T-helper 2 cell treated with Interferon-gamma antibody and Interleukin-4, amounts not matched to agents 5 μg/mL and 100 μg/mL, for 36 hours (primary cell): ENCODE results near the gene SH2D4B.
"Not testable (repeated sequence)": the region's sequence is repeated elsewhere in the genome, so short reads cannot be mapped to it uniquely, and the experiment has no call there.

ENCODE experiments used
- DNase-seq: peaks from one replicate; pipeline ENCODE4 v3.0.0; 2021; ENCODE audit warnings: low spot score
- H3K27ac Mint-ChIP-seq: one replicate; pipeline ENCODE4 v1.8.0; 2021; ENCODE audit warnings: mild to moderate bottlenecking, mixed read lengths
- H3K27me3 Mint-ChIP-seq: one replicate; pipeline ENCODE4 v1.8.0; 2021; ENCODE audit warnings: low read depth, mixed read lengths
- H3K36me3 Mint-ChIP-seq: one replicate; pipeline ENCODE4 v1.8.0; 2021; ENCODE audit warnings: low read depth, mixed read lengths
- H3K4me1 Mint-ChIP-seq: one replicate; pipeline ENCODE4 v1.8.0; 2021; ENCODE audit warnings: low read depth, mixed read lengths
- H3K4me3 Mint-ChIP-seq: one replicate; pipeline ENCODE4 v1.8.0; 2022; ENCODE audit warnings: mild to moderate bottlenecking, moderate library complexity, mixed read lengths
- H3K9me3 Mint-ChIP-seq: one replicate; pipeline ENCODE4 v1.8.0; 2021; ENCODE audit warnings: mixed read lengths

The SH2D4B gene

GRCh38 chr10:80526218-80526617 is 11.5 kb upstream of the SH2D4B start:
- Mint-ChIP-seq H3K27me3 (no peaks in the 10 kb centered on the region), H3K27ac (no peak overlapping the region), H3K4me3 (peak overlapping the region; percentile 13), H3K36me3 (peaks cover 21% of the 10 kb centered on the region), H3K9me3 (no peaks in the 10 kb centered on the region), H3K4me1 (peaks cover 52% of the 10 kb centered on the region)
- no peak for DNase-seq

- DNase-seq: no peak
- H3K27me3 Mint-ChIP-seq: no peaks in the 10 kb centered on the region
- H3K4me3 Mint-ChIP-seq: peak overlapping the region; percentile 13
- H3K27ac Mint-ChIP-seq: peak overlapping the region; percentile 48
- H3K4me1 Mint-ChIP-seq: peaks cover 55% of the 10 kb centered on the region
- peaks cover 24% of the 10 kb centered on the region for H3K36me3 Mint-ChIP-seq
- H3K9me3 Mint-ChIP-seq: no peaks in the 10 kb centered on the region
Observed at GRCh38 chr10:80526742-80527141, 11.0 kb upstream of the SH2D4B start.

DNA sequence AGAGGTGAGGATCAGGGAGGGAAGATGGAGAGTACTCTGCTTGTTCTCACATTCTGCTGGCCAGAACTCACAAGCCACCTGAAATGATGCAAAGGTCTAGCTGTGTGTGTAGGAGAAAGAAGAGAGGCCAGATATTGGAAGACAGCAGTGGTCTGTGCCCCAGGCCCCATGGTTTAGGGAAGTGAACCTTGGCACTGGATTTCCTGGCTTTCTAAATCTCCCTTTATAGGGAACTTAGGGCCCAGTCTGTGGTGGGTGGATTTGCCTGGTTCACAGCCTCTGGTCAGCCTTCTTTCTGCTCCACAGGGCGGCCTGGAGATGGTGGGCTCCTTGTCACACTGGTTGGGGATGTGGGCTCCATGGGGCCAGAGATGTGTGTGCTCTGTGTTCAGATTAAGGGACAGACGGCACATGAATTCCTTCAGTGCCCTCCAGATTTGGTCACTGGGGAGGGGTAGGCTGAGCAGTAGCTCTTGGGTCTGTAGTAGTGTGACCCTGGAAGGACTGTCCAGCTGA is 9.5 kb upstream of the SH2D4B start:
- Mint-ChIP-seq H3K9me3 (no peaks in the 10 kb centered on the region), H3K4me3 (no peak overlapping the region), H3K36me3 (peaks cover 33% of the 10 kb centered on the region), H3K27ac (peak overlapping the region; percentile 44), H3K4me1 (peaks cover 64% of the 10 kb centered on the region), H3K27me3 (no peaks in the 10 kb centered on the region)
- no peak for DNase-seq

- H3K4me1 Mint-ChIP-seq: peaks cover 64% of the 10 kb centered on the region
- H3K4me3 Mint-ChIP-seq: peak overlapping the region; percentile 50
- no peaks in the 10 kb centered on the region for H3K27me3 Mint-ChIP-seq
Observed at GRCh38 chr10:80528901-80529300, 8.8 kb upstream of the SH2D4B start.

GRCh38 chr10:80529604-80530003 is 8.1 kb upstream of the SH2D4B start:
- Mint-ChIP-seq H3K4me3 (peak overlapping the region; percentile 50), H3K4me1 (peaks cover 59% of the 10 kb centered on the region), H3K9me3 (no peaks in the 10 kb centered on the region), H3K27me3 (no peaks in the 10 kb centered on the region), H3K27ac (peak overlapping the region; percentile 76), H3K36me3 (peaks cover 25% of the 10 kb centered on the region)
- peak; percentile 18 for DNase-seq

More at GRCh38 chr10:80528901-80529300, 8.8 kb upstream of the SH2D4B start:
- DNase-seq: no peak
- Mint-ChIP-seq H3K9me3 (no peaks in the 10 kb centered on the region), H3K36me3 (peaks cover 32% of the 10 kb centered on the region), H3K27ac (peak overlapping the region; percentile 76)

- peaks cover 58% of the 10 kb centered on the region for H3K4me1 Mint-ChIP-seq
- H3K27me3 Mint-ChIP-seq: no peaks in the 10 kb centered on the region
- peak overlapping the region; percentile 76 for H3K27ac Mint-ChIP-seq
- H3K9me3 Mint-ChIP-seq: no peaks in the 10 kb centered on the region
- peaks cover 25% of the 10 kb centered on the region for H3K36me3 Mint-ChIP-seq
- H3K4me3 Mint-ChIP-seq: peak overlapping the region; percentile 50
- peak; percentile 35 for DNase-seq
Observed at GRCh38 chr10:80530251-80530650, 7.5 kb upstream of the SH2D4B start.

DNA sequence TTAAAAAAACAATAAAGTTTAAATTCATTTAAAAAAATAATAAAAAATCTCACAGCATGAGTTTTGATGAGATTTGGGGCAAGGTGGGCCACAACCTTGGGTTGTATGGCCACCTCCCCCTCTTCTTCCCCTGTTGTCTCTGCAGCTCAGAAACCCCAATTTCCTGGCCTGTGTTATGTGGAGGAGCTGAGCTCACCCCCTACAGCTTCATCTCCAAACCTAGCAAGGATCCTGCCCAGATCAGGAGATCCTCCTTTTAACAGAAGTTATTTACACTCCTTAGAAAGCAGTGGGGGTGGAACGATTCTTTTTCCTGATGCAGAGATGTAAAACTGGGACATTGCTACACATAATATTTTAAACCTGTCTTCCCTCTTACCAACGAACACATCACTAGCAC is 6.9 kb upstream of the SH2D4B start:
- no peaks in the 10 kb centered on the region for H3K9me3 Mint-ChIP-seq
- H3K27ac Mint-ChIP-seq: peak overlapping the region; percentile 49
- peak overlapping the region; percentile 69 for H3K4me3 Mint-ChIP-seq
- H3K4me1 Mint-ChIP-seq: peaks cover 59% of the 10 kb centered on the region
- H3K27me3 Mint-ChIP-seq: no peaks in the 10 kb centered on the region
- DNase-seq: no peak
- H3K36me3 Mint-ChIP-seq: peaks cover 28% of the 10 kb centered on the region

GRCh38 chr10:80532571-80532970 is 5.1 kb upstream of the SH2D4B start:
- Mint-ChIP-seq H3K9me3 (no peaks in the 10 kb centered on the region), H3K4me1 (peaks cover 49% of the 10 kb centered on the region), H3K27me3 (no peaks in the 10 kb centered on the region), H3K36me3 (peaks cover 18% of the 10 kb centered on the region), H3K27ac (peak overlapping the region; percentile 45), H3K4me3 (peak overlapping the region; percentile 50)
- DNase-seq: no peak

DNA sequence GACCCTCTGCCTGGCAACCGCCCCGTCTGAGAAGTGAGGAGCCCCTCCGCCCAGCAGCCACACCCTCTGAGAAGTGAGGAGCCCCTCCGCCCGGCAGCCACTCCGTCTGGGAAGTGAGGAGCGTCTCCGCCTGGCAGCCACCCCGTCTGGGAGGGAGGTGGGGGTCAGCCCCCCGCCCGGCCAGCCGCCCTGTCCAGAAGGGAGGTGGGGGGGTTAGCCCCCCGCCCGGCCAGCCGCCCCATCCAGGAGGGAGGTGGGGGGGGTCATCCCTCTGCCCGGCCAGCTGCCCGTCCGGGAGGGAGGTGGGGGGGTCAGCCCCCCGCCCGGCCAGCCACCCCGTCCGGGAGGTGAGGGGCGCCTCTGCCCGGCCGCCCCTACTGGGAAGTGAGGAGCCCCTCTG is 3.6 kb upstream of the SH2D4B start:
- not testable (repeated sequence) for H3K9me3 Mint-ChIP-seq, H3K27ac Mint-ChIP-seq, DNase-seq, H3K4me3 Mint-ChIP-seq, H3K27me3 Mint-ChIP-seq
- Mint-ChIP-seq H3K36me3 (peaks cover 15% of the 10 kb centered on the region), H3K4me1 (peaks cover 41% of the 10 kb centered on the region)

- H3K36me3 Mint-ChIP-seq: peaks cover 15% of the 10 kb centered on the region
Observed at GRCh38 chr10:80534646-80535045, 3.1 kb upstream of the SH2D4B start.

GRCh38 chr10:80535671-80536360 is 1.9 kb upstream of the SH2D4B start:
- Mint-ChIP-seq H3K4me1 (peaks cover 28% of the 10 kb centered on the region), H3K36me3 (peaks cover 15% of the 10 kb centered on the region), H3K9me3 (no peaks in the 10 kb centered on the region), H3K27ac (peak overlapping the region; percentile 96), H3K27me3 (no peaks in the 10 kb centered on the region), H3K4me3 (peak overlapping the region; percentile 91)
- peak; percentile 74 for DNase-seq

More at GRCh38 chr10:80534646-80535045, 3.1 kb upstream of the SH2D4B start:
- not testable (repeated sequence) for H3K9me3 Mint-ChIP-seq, H3K27me3 Mint-ChIP-seq, H3K4me3 Mint-ChIP-seq, DNase-seq, H3K27ac Mint-ChIP-seq
- H3K4me1 Mint-ChIP-seq: peaks cover 35% of the 10 kb centered on the region

GRCh38 chr10:80536361-80536835 is 1.3 kb upstream of the SH2D4B start:
- DNase-seq: no peak
- no peaks in the 10 kb centered on the region for H3K27me3 Mint-ChIP-seq
- no peaks in the 10 kb centered on the region for H3K9me3 Mint-ChIP-seq
- peak overlapping the region; percentile 96 for H3K27ac Mint-ChIP-seq
- peak overlapping the region; percentile 91 for H3K4me3 Mint-ChIP-seq
- H3K4me1 Mint-ChIP-seq: peaks cover 26% of the 10 kb centered on the region
- H3K36me3 Mint-ChIP-seq: peaks cover 15% of the 10 kb centered on the region

DNA sequence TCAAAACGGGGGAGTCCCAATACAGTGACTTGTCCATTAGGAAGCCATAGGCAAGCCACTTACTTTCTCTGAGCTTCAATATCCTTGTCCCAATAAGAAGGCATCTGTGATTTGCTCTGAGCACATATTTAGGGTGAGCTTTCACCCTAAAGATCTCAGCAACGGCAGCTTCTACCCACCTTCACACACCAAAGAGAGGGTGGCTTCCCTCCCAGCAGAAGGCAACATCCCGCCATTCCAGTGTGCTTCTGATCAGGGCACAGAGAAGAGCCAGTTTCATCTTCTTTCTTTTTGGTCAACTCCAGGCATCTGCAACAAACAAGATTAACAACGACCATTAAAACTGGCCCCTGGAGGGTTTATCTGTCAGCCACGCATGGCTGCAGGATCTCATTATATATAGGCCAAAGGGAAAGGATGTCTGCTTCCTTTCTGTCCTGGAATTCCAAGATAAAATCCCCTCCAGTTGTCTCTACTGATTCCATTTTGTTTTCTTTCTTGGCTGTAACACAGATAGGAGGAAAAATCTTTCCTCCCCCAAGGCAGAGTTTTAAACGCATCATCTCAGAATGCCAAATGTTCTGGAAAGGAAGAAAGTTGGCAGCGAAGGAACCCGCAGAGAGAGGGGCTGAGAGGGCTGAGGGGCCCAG is 491 bp upstream of the SH2D4B start:
- DNase-seq: no peak
- Mint-ChIP-seq H3K27me3 (no peaks in the 10 kb centered on the region), H3K4me3 (peak overlapping the region; percentile 91), H3K36me3 (peaks cover 10% of the 10 kb centered on the region), H3K9me3 (no peaks in the 10 kb centered on the region), H3K4me1 (peaks cover 19% of the 10 kb centered on the region), H3K27ac (peak overlapping the region; percentile 87)

DNA sequence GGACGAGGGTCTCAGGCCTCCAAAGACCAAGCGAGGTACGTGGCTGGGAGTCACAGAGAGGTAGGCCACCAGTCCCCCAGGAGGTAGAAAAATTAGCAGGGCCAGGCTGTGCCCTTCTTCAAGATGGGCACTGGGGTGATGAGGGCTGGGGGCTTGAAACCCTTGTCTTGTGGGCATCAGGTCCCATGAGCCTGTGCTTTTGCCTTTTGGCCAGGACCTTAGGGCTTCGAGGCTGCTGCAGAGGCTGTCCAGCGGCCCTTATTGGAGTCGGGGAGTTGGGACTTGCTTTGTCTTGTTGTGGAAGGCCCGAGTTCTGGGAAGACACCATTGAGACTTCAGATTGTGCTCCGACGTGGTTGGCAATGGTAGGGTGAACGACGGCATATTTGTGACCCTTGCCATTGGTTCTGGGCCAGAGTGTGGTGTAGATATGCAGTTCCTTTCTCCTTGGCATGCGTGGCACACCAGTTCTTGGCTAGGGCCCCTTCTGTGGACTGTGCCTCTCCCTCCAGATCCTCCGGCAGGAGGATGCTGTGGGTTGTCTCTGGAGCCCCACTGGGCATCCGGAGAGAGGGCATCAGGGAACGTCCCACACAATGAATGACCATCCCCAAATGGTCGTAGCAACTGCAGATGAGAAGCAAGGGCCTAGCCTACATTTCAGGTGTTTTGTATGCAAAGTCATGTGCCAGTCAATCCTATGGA is 931 bp downstream of the SH2D4B start:
- no peak overlapping the region for H3K27ac Mint-ChIP-seq
- H3K9me3 Mint-ChIP-seq: no peaks in the 10 kb centered on the region
- H3K36me3 Mint-ChIP-seq: peaks cover 3% of the 10 kb centered on the region
- no peak for DNase-seq
- peaks cover 12% of the 10 kb centered on the region for H3K4me1 Mint-ChIP-seq
- no peak overlapping the region for H3K4me3 Mint-ChIP-seq
- H3K27me3 Mint-ChIP-seq: no peaks in the 10 kb centered on the region
